ENCODE results near the gene PLEKHG7. TPM values are rescaled to one million over a fixed set of nuclear protein-coding genes. Genes with fewer than 3 reads are reported as not detected.
"Not testable (repeated sequence)": the region's sequence is repeated elsewhere in the genome, so short reads cannot be mapped to it uniquely, and the experiment has no call there.

The PLEKHG7 gene
- polyA plus RNA-seq, 1 experiment: 0.05 TPM

DNA sequence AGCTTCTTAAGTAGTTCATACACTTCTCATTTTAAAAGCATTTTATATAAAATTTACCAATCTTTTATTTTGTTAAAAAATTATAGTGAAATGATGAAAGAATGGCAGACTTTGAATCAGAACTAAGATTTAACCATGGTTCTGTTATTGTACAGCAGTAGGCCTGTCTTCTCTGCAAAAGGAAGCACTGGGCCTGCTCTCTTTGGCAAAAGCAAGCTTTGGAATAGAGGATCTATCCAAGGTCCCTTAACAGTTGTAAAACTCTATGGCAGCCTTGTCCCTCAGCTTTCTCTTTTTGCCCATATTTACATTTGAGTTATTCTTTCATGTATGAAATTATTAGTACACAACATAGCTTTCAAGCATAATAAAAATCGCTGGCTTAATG, 82.8 kb downstream of the PLEKHG7 start:
- no peak overlapping the region for H3K27ac ChIP-seq (ENCODE audit: low read depth, low read length)
- ChIA-PET POLR2A (no interaction called here), CTCF (interaction anchor here (0.6 to 2.2 kb wide), 9 partner anchors 10 to 634 kb away, joined by 3 to 18 read pairs (median 4); no protein-coding TSS in a partner anchor)
- TF ChIP-seq, protein P1, sequence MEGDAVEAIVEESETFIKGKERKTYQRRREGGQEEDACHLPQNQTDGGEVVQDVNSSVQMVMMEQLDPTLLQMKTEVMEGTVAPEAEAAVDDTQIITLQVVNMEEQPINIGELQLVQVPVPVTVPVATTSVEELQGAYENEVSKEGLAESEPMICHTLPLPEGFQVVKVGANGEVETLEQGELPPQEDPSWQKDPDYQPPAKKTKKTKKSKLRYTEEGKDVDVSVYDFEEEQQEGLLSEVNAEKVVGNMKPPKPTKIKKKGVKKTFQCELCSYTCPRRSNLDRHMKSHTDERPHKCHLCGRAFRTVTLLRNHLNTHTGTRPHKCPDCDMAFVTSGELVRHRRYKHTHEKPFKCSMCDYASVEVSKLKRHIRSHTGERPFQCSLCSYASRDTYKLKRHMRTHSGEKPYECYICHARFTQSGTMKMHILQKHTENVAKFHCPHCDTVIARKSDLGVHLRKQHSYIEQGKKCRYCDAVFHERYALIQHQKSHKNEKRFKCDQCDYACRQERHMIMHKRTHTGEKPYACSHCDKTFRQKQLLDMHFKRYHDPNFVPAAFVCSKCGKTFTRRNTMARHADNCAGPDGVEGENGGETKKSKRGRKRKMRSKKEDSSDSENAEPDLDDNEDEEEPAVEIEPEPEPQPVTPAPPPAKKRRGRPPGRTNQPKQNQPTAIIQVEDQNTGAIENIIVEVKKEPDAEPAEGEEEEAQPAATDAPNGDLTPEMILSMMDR (IDR thresholded peaks at IDR 0.05; ENCODE audit: low read depth, low read length): no peak
- no peak for DNase-seq (ENCODE audit: low read depth, low spot score)
- no peak overlapping the region for H3K4me3 ChIP-seq (ENCODE audit: low read depth, low read length)
- H3K27me3 ChIP-seq (ENCODE audit: control insufficient read depth, insufficient read depth, low read length): no peaks in the 10 kb centered on the region
- H3K9me3 ChIP-seq (ENCODE audit: control insufficient read depth, insufficient read depth, low read length): no peaks in the 10 kb centered on the region

DNA sequence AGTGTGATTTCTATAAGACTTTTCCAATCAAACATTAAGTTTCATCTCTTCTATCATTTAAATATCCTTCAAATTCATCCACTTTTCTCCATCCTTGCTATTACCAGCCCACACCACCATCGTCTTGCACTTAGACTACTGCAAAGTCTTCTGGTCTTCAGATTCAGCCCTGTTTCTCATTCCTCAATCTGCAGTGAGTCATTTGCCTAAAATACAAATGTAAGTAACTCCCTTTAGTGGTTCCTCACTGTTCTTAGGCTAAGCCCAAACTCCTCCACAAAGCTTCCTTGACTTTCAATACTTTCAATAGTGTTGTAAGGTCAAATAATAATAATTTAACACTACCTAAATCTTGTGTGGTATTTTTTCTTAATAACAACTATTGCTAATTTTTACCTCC, 83.3 kb downstream of the PLEKHG7 start:
- no peak overlapping the region for H3K27ac ChIP-seq (ENCODE audit: low read depth, low read length)
- TF ChIP-seq, protein P1 (IDR thresholded peaks at IDR 0.05; ENCODE audit: low read depth, low read length): no peak
- CTCF ChIA-PET: interaction anchor here (0.6 to 2.2 kb wide), 9 partner anchors 10 to 633 kb away, joined by 3 to 18 read pairs (median 4); no protein-coding TSS in a partner anchor
- POLR2A ChIA-PET: no interaction called here
- H3K4me3 ChIP-seq (ENCODE audit: low read depth, low read length): no peak overlapping the region
- no peaks in the 10 kb centered on the region for H3K27me3 ChIP-seq (ENCODE audit: control insufficient read depth, insufficient read depth, low read length)
- no peaks in the 10 kb centered on the region for H3K9me3 ChIP-seq (ENCODE audit: control insufficient read depth, insufficient read depth, low read length)
- no peak for DNase-seq (ENCODE audit: low read depth, low spot score)

DNA sequence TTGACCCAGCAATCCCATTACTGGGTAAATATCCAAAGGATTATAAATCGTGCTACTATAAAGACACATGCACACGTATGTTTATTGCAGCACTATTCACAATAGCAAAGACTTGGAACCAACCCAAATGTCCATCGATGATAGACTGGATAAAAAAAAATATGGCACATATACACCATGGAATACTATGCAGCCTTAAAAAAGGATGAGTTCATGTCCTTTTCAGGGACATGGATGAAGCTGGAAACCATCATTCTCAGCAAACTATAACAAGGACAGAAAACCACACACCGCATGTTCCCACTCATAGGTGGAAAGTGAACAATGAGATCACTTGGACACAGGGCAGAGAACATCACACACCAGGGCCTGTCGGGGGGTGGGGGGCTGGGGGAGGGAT, 91.6 kb downstream of the PLEKHG7 start:
- POLR2A ChIA-PET; H3K27me3 ChIP-seq (ENCODE audit: control insufficient read depth, insufficient read depth, low read length); H3K9me3 ChIP-seq (ENCODE audit: control insufficient read depth, insufficient read depth, low read length); DNase-seq (ENCODE audit: low read depth, low spot score); CTCF ChIA-PET; H3K27ac ChIP-seq (ENCODE audit: low read depth, low read length); H3K4me3 ChIP-seq (ENCODE audit: low read depth, low read length): not testable (repeated sequence)

DNA sequence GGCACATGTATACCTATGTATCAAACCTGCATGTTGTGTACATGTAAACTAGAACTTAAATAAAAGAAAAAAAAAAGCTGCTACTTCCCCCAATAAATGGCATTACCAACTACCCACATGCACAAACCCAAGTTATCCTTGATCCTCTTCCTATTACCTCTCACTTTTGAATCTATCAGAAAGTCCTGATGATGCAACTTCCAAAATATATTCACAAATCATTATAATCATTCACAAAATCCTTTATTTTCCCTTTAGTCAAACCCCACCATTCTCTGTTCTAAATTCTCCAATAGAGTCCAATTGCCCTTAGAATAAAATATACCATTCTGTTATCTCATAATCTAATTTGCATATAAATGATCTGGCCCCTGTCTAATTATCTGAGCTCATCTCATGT, 92.0 kb downstream of the PLEKHG7 start:
- POLR2A ChIA-PET: no interaction called here
- TF ChIP-seq, protein P1 (IDR thresholded peaks at IDR 0.05; ENCODE audit: low read depth, low read length): no peak
- CTCF ChIA-PET: interaction anchor here (2.6 kb wide), 1 partner anchor 10 kb away, joined by 18 read pairs; no protein-coding TSS in a partner anchor
- H3K4me3 ChIP-seq (ENCODE audit: low read depth, low read length): no peak overlapping the region
- no peak for DNase-seq (ENCODE audit: low read depth, low spot score)
- H3K27ac ChIP-seq (ENCODE audit: low read depth, low read length): no peak overlapping the region
- H3K27me3 ChIP-seq (ENCODE audit: control insufficient read depth, insufficient read depth, low read length): no peaks in the 10 kb centered on the region
- H3K9me3 ChIP-seq (ENCODE audit: control insufficient read depth, insufficient read depth, low read length): no peaks in the 10 kb centered on the region

DNA sequence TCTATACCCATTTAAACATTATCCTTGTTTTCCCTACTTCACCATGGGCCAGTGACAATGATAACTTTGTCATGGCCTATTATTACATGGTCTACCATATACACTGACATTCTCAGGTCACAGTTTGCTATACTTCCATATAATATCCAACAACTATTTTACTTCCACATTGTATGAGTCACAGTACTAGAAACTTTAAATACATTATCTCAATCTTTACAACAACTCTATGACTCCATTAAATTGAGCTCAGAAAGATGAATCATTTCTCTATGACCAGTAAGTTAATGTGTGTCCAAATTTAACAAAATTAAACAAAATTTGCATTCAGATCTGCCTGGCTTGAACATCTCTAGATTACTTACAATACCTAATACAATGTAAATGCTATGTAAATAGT, 93.9 kb downstream of the PLEKHG7 start:
- no peak for DNase-seq (ENCODE audit: low read depth, low spot score)
- no peak overlapping the region for H3K27ac ChIP-seq (ENCODE audit: low read depth, low read length)
- TF ChIP-seq, protein P1 (IDR thresholded peaks at IDR 0.05; ENCODE audit: low read depth, low read length): no peak
- H3K4me3 ChIP-seq (ENCODE audit: low read depth, low read length): no peak overlapping the region
- CTCF ChIA-PET: interaction anchor here (1.6 to 2.6 kb wide), 2 partner anchors 12 to 191 kb away, joined by 5 to 18 read pairs; no protein-coding TSS in a partner anchor
- no peaks in the 10 kb centered on the region for H3K9me3 ChIP-seq (ENCODE audit: control insufficient read depth, insufficient read depth, low read length)
- no peaks in the 10 kb centered on the region for H3K27me3 ChIP-seq (ENCODE audit: control insufficient read depth, insufficient read depth, low read length)
- POLR2A ChIA-PET: interaction anchor here (0.6 kb wide), 1 partner anchor 135 kb away, joined by 10 read pairs; no protein-coding TSS in a partner anchor

Data from AG04450 (cell line).